Measurements from ENCODE around the gene MR1. TPM values are rescaled to one million over a fixed set of nuclear protein-coding genes. Genes with fewer than 3 reads are reported as not detected.

MR1 gene
- total and polyA plus RNA-seq, 2 of the 13 experiments (the other 11 are each of a cell fraction or from before 2014, with no cell fraction given) = 7.7 to 10.4 TPM

GRCh38 chr1:181088079-181089016 lies 54.6 kb downstream of the MR1 start, which contains the start of gene IER5 (continued):
- TF ChIP-seq MTERF4 (CRISPR knock-in tag; IDR thresholded peaks at IDR 0.05) (peak; percentile 53; the same call in 1 of the 2 replicates), ZNF720 (CRISPR knock-in tag; IDR thresholded peaks at IDR 0.05) (no peak), CHCHD3 (CRISPR knock-in tag; IDR thresholded peaks at IDR 0.05) (no peak), NFAT5 (CRISPR knock-in tag; IDR thresholded peaks at IDR 0.05) (peak; percentile 86; the same call in 1 of the 2 replicates), GABPA (IDR thresholded peaks at IDR 0.05; ENCODE audit: low read depth, low read length) (no peak), GABPA (CRISPR knock-in tag; IDR thresholded peaks at IDR 0.05; ENCODE audit: low read depth) (0 out of 2 replicates have a peak, but pooled peaks have one; percentile 14), ZNF225 (CRISPR knock-in tag; IDR thresholded peaks at IDR 0.05) (0 out of 2 replicates have a peak, but pooled peaks have one; percentile 33), NR2F1 (CRISPR knock-in tag; IDR thresholded peaks at IDR 0.05) (no peak), ZGPAT (CRISPR knock-in tag; IDR thresholded peaks at IDR 0.05) (peak; percentile 84), CCDC6 (CRISPR knock-in tag; IDR thresholded peaks at IDR 0.05) (peak; percentile 71; the same call in 1 of the 2 replicates), ARID2 (CRISPR knock-in tag; IDR thresholded peaks at IDR 0.05; ENCODE audit: borderline replicate concordance) (no peak; the same call in 1 of the 2 replicates), ZBTB39 (CRISPR knock-in tag; IDR thresholded peaks at IDR 0.05) (no peak), ZNF782 (CRISPR knock-in tag; IDR thresholded peaks at IDR 0.05; ENCODE audit: borderline replicate concordance) (no peak; the same call in 1 of the 2 replicates), RAD21 (CRISPR knock-in tag; IDR thresholded peaks at IDR 0.05) (peak; percentile 41; the same call in 1 of the 2 replicates), SRY (CRISPR knock-in tag; IDR thresholded peaks at IDR 0.05) (0 out of 2 replicates have a peak, but pooled peaks have one; percentile 19), ZMYM4 (CRISPR knock-in tag; IDR thresholded peaks at IDR 0.05) (peak; percentile 97)
